Measurements from ENCODE around the gene PIK3AP1. TPM values are rescaled to one million over a fixed set of nuclear protein-coding genes. Genes with fewer than 3 reads are reported as not detected.

Gene PIK3AP1
- total RNA-seq, 1 donor from 2014 or later = 5.9 TPM

DNA sequence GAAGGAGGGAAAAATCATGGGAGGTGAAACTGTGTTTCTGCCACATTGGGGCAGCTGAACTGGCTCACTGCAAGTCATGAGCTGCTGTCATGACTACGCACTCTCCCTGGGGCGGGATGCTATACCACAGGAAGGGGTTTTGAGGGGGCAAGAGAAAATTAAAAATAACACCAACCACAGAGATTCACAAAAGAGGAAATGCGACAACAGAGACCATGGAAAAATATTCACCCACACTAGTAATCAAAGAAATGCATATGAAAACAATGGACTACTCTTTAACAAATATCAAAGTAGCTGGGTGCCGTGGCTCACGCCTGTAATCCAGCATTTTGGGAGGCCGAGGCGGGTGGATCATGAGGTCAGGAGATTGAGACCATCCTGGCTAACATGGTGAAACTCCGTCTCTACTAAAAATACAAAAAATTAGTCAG lies 68.3 kb downstream of the PIK3AP1 start:
- intact Hi-C loops (cut with DNase I) = no loop called here
- TF ChIP-seq, protein P1, sequence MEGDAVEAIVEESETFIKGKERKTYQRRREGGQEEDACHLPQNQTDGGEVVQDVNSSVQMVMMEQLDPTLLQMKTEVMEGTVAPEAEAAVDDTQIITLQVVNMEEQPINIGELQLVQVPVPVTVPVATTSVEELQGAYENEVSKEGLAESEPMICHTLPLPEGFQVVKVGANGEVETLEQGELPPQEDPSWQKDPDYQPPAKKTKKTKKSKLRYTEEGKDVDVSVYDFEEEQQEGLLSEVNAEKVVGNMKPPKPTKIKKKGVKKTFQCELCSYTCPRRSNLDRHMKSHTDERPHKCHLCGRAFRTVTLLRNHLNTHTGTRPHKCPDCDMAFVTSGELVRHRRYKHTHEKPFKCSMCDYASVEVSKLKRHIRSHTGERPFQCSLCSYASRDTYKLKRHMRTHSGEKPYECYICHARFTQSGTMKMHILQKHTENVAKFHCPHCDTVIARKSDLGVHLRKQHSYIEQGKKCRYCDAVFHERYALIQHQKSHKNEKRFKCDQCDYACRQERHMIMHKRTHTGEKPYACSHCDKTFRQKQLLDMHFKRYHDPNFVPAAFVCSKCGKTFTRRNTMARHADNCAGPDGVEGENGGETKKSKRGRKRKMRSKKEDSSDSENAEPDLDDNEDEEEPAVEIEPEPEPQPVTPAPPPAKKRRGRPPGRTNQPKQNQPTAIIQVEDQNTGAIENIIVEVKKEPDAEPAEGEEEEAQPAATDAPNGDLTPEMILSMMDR (IDR thresholded peaks at IDR 0.05) = no peak
- Histone ChIP-seq H3K4me3 (no peak overlapping the region), H3K4me1 (no peaks in the 10 kb centered on the region), H3K27ac (no peak overlapping the region), H3K36me3 (no peaks in the 10 kb centered on the region), H3K9me3 (no peaks in the 10 kb centered on the region), H3K27me3 (no peaks in the 10 kb centered on the region)
- DNase-seq (ENCODE audit: low spot score in 2 of 2) = peak in 1 of 2 donors; percentile 18

DNA sequence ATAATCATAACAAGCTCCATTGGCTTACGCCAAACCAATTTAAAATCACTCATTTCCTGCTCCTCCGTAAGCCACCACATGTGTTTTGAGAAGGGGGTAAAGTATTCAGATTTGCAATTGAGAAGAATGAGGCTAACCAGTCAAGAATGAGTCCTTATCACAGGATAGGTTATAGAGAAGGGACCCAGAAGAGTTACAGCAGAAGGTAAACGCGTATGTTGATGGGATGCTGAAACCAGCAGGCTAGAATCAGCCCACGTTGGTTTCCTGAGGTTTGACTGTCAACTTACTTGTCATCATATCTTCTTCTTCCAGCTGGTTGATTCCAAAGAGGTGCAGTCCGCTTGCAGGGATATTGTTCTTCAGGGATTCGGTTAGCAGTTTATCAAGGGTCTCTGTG lies 69.4 kb downstream of the PIK3AP1 start:
- Histone ChIP-seq H3K27me3 (no peaks in the 10 kb centered on the region), H3K4me1 (no peaks in the 10 kb centered on the region), H3K36me3 (no peaks in the 10 kb centered on the region), H3K27ac (no peak overlapping the region), H3K9me3 (no peaks in the 10 kb centered on the region), H3K4me3 (no peak overlapping the region)
- intact Hi-C loops (cut with DNase I) = no loop called here
- no peak for DNase-seq (ENCODE audit: low spot score in 2 of 2)
- TF ChIP-seq, protein P1 (IDR thresholded peaks at IDR 0.05) = no peak

DNA sequence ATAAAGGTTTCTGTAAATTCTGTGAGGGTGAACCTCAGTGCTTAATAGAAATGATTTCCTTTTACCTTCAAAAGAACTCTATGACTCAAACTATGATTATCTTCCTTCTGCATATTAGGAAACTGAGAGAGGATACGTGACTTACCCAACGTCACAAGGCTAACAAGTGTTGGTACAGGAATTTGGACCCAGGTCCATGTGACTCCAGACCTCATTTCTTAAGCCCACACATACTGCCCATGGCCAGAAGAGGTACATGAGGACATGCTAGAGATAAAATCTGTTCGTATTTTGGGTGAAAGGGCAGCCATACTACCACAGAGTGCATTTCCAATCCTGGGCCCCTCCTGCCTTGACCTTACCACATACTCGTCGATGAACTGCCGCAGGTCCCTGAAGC lies 72.0 kb downstream of the PIK3AP1 start:
- TF ChIP-seq, protein P1 (IDR thresholded peaks at IDR 0.05) = no peak
- Histone ChIP-seq H3K36me3 (no peaks in the 10 kb centered on the region), H3K9me3 (no peaks in the 10 kb centered on the region), H3K27ac (no peak overlapping the region), H3K4me1 (no peaks in the 10 kb centered on the region), H3K4me3 (no peak overlapping the region), H3K27me3 (no peaks in the 10 kb centered on the region)
- intact Hi-C loops (cut with DNase I) = no loop called here
- no peak for DNase-seq (ENCODE audit: low spot score in 2 of 2)

DNA sequence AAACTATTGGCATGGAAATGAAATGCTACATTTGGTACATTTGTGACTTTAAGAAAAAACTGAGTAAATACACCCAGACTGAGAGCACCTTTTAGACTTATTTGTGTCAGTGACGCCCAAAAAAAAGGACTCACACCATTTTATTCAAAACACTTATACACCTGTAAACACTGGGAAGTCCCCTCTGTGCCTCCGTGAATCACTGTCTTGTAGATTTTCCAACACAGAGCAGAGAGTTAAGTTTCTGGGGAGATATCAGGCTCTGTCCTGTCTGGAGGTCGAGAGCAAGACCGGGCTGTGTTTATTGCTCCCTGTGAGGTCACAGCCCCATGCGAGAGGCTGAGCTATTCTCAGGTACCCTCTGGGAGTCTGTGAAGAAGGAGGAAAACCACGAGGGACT lies 72.8 kb downstream of the PIK3AP1 start:
- H3K36me3 ChIP-seq = no peaks in the 10 kb centered on the region
- TF ChIP-seq, protein P1 (IDR thresholded peaks at IDR 0.05) = no peak
- H3K27me3 ChIP-seq = no peaks in the 10 kb centered on the region

DNA sequence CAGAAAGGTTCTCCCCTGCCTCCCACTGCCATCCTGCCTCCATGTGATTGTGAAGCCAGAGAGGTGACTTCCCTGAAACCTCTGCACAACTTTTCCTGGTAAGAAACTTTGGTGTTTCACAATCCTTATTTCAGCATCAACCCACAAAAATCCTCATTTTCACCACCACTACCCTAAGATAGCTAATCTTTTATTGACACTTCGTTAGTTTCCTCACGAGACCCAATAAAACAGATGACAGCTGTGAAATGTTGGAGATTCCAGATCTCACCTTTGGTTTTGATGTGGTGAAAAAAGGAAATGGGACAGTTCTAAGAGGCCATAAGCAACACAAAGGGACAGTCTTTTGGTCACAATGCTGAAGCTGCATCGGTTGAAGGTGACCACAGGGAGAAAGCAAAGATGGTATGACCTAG lies 73.6 kb downstream of the PIK3AP1 start:
- Histone ChIP-seq H3K27me3 (no peaks in the 10 kb centered on the region), H3K36me3 (no peaks in the 10 kb centered on the region), H3K4me1 (no peaks in the 10 kb centered on the region), H3K27ac (no peak overlapping the region), H3K4me3 (no peak overlapping the region), H3K9me3 (no peaks in the 10 kb centered on the region)
- no peak for DNase-seq (ENCODE audit: low spot score in 2 of 2)
- intact Hi-C loops (cut with DNase I) = no loop called here
- TF ChIP-seq, protein P1 (IDR thresholded peaks at IDR 0.05) = no peak

More for the DNA sequence above, 72.8 kb downstream of the PIK3AP1 start:
- DNase-seq (ENCODE audit: low spot score in 2 of 2) = no peak
- Histone ChIP-seq H3K4me1 (no peaks in the 10 kb centered on the region), H3K9me3 (no peaks in the 10 kb centered on the region), H3K4me3 (no peak overlapping the region), H3K27ac (no peak overlapping the region)
- intact Hi-C loops (cut with DNase I) = no loop called here

DNA sequence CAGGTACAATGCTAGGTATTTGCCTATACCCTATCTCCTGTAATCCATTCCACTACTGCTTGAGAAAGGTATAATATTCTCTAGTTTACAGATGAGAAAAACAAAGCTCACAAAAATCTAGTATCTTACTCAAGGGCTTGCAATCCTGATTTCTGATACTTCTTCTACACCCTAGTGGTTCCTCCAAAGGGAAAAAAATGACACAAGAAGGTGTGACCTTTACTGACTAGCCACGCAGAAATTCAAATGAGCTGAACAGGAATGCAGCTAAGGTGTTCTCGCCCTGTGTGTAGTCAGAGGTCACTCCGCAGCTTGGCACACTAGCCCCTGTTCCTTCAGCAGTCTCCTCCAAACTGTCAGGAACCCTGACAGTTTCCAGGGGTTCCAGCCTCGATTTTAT lies 74.0 kb downstream of the PIK3AP1 start:
- H3K27me3 ChIP-seq = no peaks in the 10 kb centered on the region
- no peaks in the 10 kb centered on the region for H3K36me3 ChIP-seq
- intact Hi-C loops (cut with DNase I) = no loop called here
- no peaks in the 10 kb centered on the region for H3K9me3 ChIP-seq
- H3K4me3 ChIP-seq = no peak overlapping the region
- H3K27ac ChIP-seq = no peak overlapping the region
- H3K4me1 ChIP-seq = no peaks in the 10 kb centered on the region
- no peak for DNase-seq (ENCODE audit: low spot score in 2 of 2)
- TF ChIP-seq, protein P1 (IDR thresholded peaks at IDR 0.05) = no peak
